Stimulated activated memory B cell treated with anti-CD40 and anti-IgM and Interleukin-4, amounts not matched to agents 10 μg/mL and 1 μg/mL and 100 μg/mL, for 72 hours (primary cell): ENCODE results near the gene SLC27A5.
"Not testable (repeated sequence)": the region's sequence is repeated elsewhere in the genome, so short reads cannot be mapped to it uniquely, and the experiment has no call there.

ENCODE experiments used
- ATAC-seq: fragments of 150-1000 bp; cut with Tn5 transposase; 2 replicates; pipeline ENCODE4 v1.10.0; 2021
- H3K27ac Mint-ChIP-seq: one replicate; pipeline ENCODE4 v1.8.0; 2022; ENCODE audit warnings: mild to moderate bottlenecking, mixed read lengths
- H3K27me3 Mint-ChIP-seq: one replicate; pipeline ENCODE4 v1.8.0; 2022; ENCODE audit warnings: mixed read lengths
- H3K36me3 Mint-ChIP-seq: one replicate; pipeline ENCODE4 v1.8.0; 2022; ENCODE audit warnings: mixed read lengths
- H3K4me1 Mint-ChIP-seq: one replicate; pipeline ENCODE4 v1.8.0; 2022; ENCODE audit warnings: mixed read lengths
- H3K4me3 Mint-ChIP-seq: one replicate; pipeline ENCODE4 v1.8.0; 2022; ENCODE audit warnings: mild to moderate bottlenecking, moderate library complexity, mixed read lengths
- H3K9me3 Mint-ChIP-seq: one replicate; pipeline ENCODE4 v1.8.0; 2022; ENCODE audit warnings: mixed read lengths

The SLC27A5 gene

GRCh38 chr19:58450856-58451357 lies 60.9 kb downstream of the SLC27A5 start:
- peak overlapping the region; percentile 93 for H3K4me3 Mint-ChIP-seq
- peaks cover 26% of the 10 kb centered on the region for H3K4me1 Mint-ChIP-seq
- H3K9me3 Mint-ChIP-seq, result peaks cover 9% of the 10 kb centered on the region
- H3K27me3 Mint-ChIP-seq, result peaks cover 23% of the 10 kb centered on the region
- H3K36me3 Mint-ChIP-seq, result peaks cover 30% of the 10 kb centered on the region
- H3K27ac Mint-ChIP-seq, result peak overlapping the region; percentile 74
- peak; percentile 2 for ATAC-seq

DNA sequence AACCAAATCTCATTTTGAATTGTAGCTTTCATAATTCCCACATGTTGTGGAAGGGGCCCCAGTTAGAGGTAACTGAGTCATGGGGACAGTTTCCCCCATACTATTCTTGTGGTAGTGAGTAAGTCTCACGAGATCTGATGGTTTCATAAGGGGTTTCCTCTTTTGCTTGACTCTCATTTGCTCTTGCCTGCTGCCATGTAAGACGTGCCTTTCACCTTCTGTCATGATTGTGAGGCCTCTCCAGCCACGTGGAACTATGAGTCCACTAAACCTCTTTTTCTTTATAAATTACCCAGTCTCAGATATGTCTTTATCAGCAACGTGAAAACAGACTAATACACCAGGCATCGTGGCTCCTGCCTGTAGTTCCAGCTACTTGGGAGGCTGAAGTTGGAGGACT lies 61.8 kb downstream of the SLC27A5 start:
- H3K36me3 Mint-ChIP-seq, result peaks cover 26% of the 10 kb centered on the region
- H3K27me3 Mint-ChIP-seq, result peaks cover 23% of the 10 kb centered on the region
- H3K4me1 Mint-ChIP-seq, result peaks cover 26% of the 10 kb centered on the region
- not testable (repeated sequence) for H3K4me3 Mint-ChIP-seq, H3K27ac Mint-ChIP-seq, ATAC-seq, H3K9me3 Mint-ChIP-seq

- H3K27ac Mint-ChIP-seq, H3K9me3 Mint-ChIP-seq, ATAC-seq, H3K4me3 Mint-ChIP-seq: not testable (repeated sequence)
- H3K27me3 Mint-ChIP-seq, result peaks cover 23% of the 10 kb centered on the region
- H3K36me3 Mint-ChIP-seq, result peaks cover 14% of the 10 kb centered on the region
- H3K4me1 Mint-ChIP-seq, result peaks cover 26% of the 10 kb centered on the region
Measured at GRCh38 chr19:58448860-58449259, 62.9 kb downstream of the SLC27A5 start.
